Chondrocyte (in vitro differentiated cells): ENCODE results near the gene FOXR1. TPM values are rescaled to one million over a fixed set of nuclear protein-coding genes. Genes with fewer than 3 reads are reported as not detected.

Experiments used
- DNase-seq: peaks from one replicate; pipeline ENCODE4 v3.0.0; 2021; ENCODE audit warnings: mixed read lengths, low spot score
- H3K27ac Mint-ChIP-seq: one replicate; pipeline ENCODE4 v1.8.0; 2021; ENCODE audit warnings: mild to moderate bottlenecking, moderate library complexity, mixed read lengths; ENCODE audit not compliant: unreplicated experiment
- H3K27me3 Mint-ChIP-seq: 2 replicates; pipeline ENCODE4 v1.8.0; 2021; ENCODE audit warnings: low read depth, mixed read lengths
- H3K36me3 Mint-ChIP-seq: 2 replicates; pipeline ENCODE4 v1.8.0; 2021; ENCODE audit warnings: low read depth, mixed read lengths
- H3K4me1 Mint-ChIP-seq: 2 replicates; pipeline ENCODE4 v1.8.0; 2021; ENCODE audit warnings: low read depth, mild to moderate bottlenecking, mixed read lengths
- H3K4me3 Mint-ChIP-seq: one replicate; pipeline ENCODE4 v1.8.0; 2021; ENCODE audit warnings: mild to moderate bottlenecking, moderate library complexity, mixed read lengths; ENCODE audit not compliant: unreplicated experiment
- H3K9me3 Mint-ChIP-seq: 2 replicates; pipeline ENCODE4 v1.8.0; 2021; ENCODE audit warnings: low read depth, mixed read lengths
- CTCF ChIP-seq: fragments of 200-600 bp; sonication (generic); IDR thresholded peaks from 2 replicates; pipeline ENCODE4 v1.5.0; 2021; ENCODE audit warnings: antibody characterized with exemption, mild to moderate bottlenecking, moderate library complexity
- total RNA-seq: library from RNA; stranded (reverse); gene quantifications from 3 replicates; pipeline ENCODE4 v1.2.1, GENCODE V29; 2021

Gene FOXR1
- total RNA-seq, 1 donor from 2014 or later = not detected

- no peak for DNase-seq
- Mint-ChIP-seq H3K27me3 (no peaks in the 10 kb centered on the region), H3K4me1 (peaks cover 57% of the 10 kb centered on the region), H3K36me3 (peaks cover 3% of the 10 kb centered on the region), H3K9me3 (no peaks in the 10 kb centered on the region), H3K27ac (peak overlapping the region; percentile 97), H3K4me3 (peak overlapping the region; percentile 98)
- TF ChIP-seq CTCF = no peak
Observed at GRCh38 chr11:118924591-118925585, 46.7 kb upstream of the FOXR1 start.

GRCh38 chr11:118927554-118928100 is 43.9 kb upstream of the FOXR1 start:
- Mint-ChIP-seq H3K9me3 (no peaks in the 10 kb centered on the region), H3K36me3 (peaks cover 3% of the 10 kb centered on the region), H3K27ac (peak overlapping the region; percentile 99), H3K4me3 (peak overlapping the region; percentile 88), H3K4me1 (peaks cover 44% of the 10 kb centered on the region), H3K27me3 (no peaks in the 10 kb centered on the region)
- DNase-seq = no peak
- no peak for TF ChIP-seq CTCF

- peak; percentile 99 for TF ChIP-seq CTCF
- no peak for DNase-seq
- peak overlapping the region; percentile 99 for H3K27ac Mint-ChIP-seq
- H3K9me3 Mint-ChIP-seq = no peaks in the 10 kb centered on the region
- peaks cover 38% of the 10 kb centered on the region for H3K4me1 Mint-ChIP-seq
- H3K4me3 Mint-ChIP-seq = peak overlapping the region; percentile 88
- H3K36me3 Mint-ChIP-seq = peaks cover 2% of the 10 kb centered on the region
- H3K27me3 Mint-ChIP-seq = no peaks in the 10 kb centered on the region
Observed at GRCh38 chr11:118928101-118928869, 43.3 kb upstream of the FOXR1 start.

GRCh38 chr11:118928870-118929500 is 42.6 kb upstream of the FOXR1 start:
- TF ChIP-seq CTCF = no peak
- no peaks in the 10 kb centered on the region for H3K27me3 Mint-ChIP-seq
- DNase-seq = no peak
- peak overlapping the region; percentile 99 for H3K27ac Mint-ChIP-seq
- H3K4me3 Mint-ChIP-seq = peak overlapping the region; percentile 88
- H3K9me3 Mint-ChIP-seq = no peaks in the 10 kb centered on the region
- H3K4me1 Mint-ChIP-seq = peaks cover 32% of the 10 kb centered on the region
- no peaks in the 10 kb centered on the region for H3K36me3 Mint-ChIP-seq
